ENCODE measurements around the gene IDUA. TPM values are rescaled to one million over a fixed set of nuclear protein-coding genes. Genes with fewer than 3 reads are reported as not detected.

IDUA gene
- total RNA-seq, 1 donor from 2014 or later = 46.0 TPM

DNA sequence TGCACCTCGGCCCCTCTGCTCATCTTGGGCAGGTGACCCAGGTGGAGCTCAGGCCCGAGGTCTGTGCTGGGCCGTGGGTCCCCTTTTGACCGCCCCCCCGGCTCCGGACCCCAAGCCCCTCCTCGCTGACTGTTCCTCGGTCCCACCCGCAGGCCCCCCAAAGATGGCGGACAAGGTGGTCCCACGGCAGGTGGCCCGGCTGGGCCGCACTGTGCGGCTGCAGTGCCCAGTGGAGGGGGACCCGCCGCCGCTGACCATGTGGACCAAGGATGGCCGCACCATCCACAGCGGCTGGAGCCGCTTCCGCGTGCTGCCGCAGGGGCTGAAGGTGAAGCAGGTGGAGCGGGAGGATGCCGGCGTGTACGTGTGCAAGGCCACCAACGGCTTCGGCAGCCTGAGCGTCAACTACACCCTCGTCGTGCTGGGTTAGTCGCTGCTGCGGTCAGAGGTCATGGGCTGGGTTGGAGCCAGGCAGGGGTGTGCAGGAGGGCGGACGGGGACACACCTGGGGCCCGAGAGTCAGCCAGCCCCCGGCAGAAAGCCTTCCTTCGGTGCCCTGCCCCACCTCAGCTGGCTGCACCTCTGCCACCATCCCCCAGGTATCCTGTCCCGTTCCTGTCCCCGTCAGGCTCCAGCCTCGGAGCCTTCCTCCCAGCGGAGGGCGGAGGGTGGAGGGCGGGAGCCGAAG is 35.4 kb downstream of the IDUA start:
- Mint-ChIP-seq H3K9me3 (ENCODE audit: low read depth) (no peaks in the 10 kb centered on the region), H3K36me3 (ENCODE audit: low read depth) (peaks cover 8% of the 10 kb centered on the region), H3K27me3 (ENCODE audit: low read depth) (no peaks in the 10 kb centered on the region), H3K27ac (ENCODE audit: unreplicated experiment) (no peak overlapping the region), H3K4me3 (ENCODE audit: unreplicated experiment) (no peak overlapping the region), H3K4me1 (ENCODE audit: low read depth) (peaks cover 6% of the 10 kb centered on the region)
- no peak for DNase-seq (ENCODE audit: low spot score)
- TF ChIP-seq, protein P1, sequence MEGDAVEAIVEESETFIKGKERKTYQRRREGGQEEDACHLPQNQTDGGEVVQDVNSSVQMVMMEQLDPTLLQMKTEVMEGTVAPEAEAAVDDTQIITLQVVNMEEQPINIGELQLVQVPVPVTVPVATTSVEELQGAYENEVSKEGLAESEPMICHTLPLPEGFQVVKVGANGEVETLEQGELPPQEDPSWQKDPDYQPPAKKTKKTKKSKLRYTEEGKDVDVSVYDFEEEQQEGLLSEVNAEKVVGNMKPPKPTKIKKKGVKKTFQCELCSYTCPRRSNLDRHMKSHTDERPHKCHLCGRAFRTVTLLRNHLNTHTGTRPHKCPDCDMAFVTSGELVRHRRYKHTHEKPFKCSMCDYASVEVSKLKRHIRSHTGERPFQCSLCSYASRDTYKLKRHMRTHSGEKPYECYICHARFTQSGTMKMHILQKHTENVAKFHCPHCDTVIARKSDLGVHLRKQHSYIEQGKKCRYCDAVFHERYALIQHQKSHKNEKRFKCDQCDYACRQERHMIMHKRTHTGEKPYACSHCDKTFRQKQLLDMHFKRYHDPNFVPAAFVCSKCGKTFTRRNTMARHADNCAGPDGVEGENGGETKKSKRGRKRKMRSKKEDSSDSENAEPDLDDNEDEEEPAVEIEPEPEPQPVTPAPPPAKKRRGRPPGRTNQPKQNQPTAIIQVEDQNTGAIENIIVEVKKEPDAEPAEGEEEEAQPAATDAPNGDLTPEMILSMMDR (IDR thresholded peaks at IDR 0.05) = no peak

DNA sequence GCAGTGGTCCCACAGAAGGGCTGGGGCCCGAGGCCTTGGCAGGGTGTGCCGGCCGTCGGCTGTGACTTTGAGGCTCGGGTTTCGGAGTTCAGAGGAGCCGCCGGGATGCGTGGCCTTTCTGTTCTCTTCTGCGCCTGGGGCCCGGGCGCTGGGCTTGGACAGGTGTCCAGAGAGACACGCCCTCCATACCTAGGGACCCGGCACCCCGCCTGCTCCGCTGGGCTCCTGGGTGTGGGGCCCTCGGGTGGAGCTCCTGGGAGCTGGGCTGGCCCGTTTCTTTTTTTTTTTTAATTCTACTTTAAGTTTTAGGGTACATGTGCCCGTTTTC is 35.9 kb downstream of the IDUA start:
- no peak overlapping the region for H3K4me3 Mint-ChIP-seq (ENCODE audit: unreplicated experiment)
- no peak overlapping the region for H3K27ac Mint-ChIP-seq (ENCODE audit: unreplicated experiment)
- no peaks in the 10 kb centered on the region for H3K9me3 Mint-ChIP-seq (ENCODE audit: low read depth)
- H3K36me3 Mint-ChIP-seq (ENCODE audit: low read depth) = peaks cover 8% of the 10 kb centered on the region
- H3K27me3 Mint-ChIP-seq (ENCODE audit: low read depth) = no peaks in the 10 kb centered on the region
- no peak for DNase-seq (ENCODE audit: low spot score)
- H3K4me1 Mint-ChIP-seq (ENCODE audit: low read depth) = peaks cover 8% of the 10 kb centered on the region
- TF ChIP-seq, protein P1 (IDR thresholded peaks at IDR 0.05) = no peak

DNA sequence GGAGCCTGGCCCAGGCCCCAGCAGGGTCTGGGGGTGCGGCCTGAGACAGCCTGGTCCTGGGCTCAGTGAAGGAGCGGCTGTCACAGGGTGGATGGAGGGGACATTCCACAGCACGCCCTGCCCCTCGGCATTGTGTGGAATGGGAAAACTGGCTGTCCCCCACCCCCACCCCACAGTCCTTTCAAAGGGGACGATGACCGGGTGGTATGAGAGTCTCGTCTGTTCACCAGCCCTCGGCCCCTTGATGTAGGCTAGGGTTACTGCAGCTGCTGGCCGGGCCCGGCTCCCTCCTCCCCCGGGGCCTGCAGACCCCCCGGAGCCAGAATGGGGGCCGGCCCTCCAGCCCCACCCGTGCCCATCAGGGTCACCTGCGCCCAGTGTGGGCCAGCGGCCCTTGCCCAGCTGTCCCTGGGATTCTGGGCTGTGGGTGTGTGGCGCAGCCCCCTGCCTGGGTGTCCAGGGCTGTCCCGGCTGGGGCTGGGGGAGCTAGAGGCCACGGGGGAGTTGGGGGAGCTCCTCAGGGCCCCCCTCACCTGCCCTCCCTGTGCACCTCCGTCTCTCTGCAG is 36.3 kb downstream of the IDUA start:
- no peak overlapping the region for H3K4me3 Mint-ChIP-seq (ENCODE audit: unreplicated experiment)
- DNase-seq (ENCODE audit: low spot score) = no peak
- H3K27me3 Mint-ChIP-seq (ENCODE audit: low read depth) = no peaks in the 10 kb centered on the region
- no peak overlapping the region for H3K27ac Mint-ChIP-seq (ENCODE audit: unreplicated experiment)
- no peaks in the 10 kb centered on the region for H3K9me3 Mint-ChIP-seq (ENCODE audit: low read depth)
- H3K4me1 Mint-ChIP-seq (ENCODE audit: low read depth) = peaks cover 8% of the 10 kb centered on the region
- TF ChIP-seq, protein P1 (IDR thresholded peaks at IDR 0.05) = no peak
- H3K36me3 Mint-ChIP-seq (ENCODE audit: low read depth) = peaks cover 8% of the 10 kb centered on the region

DNA sequence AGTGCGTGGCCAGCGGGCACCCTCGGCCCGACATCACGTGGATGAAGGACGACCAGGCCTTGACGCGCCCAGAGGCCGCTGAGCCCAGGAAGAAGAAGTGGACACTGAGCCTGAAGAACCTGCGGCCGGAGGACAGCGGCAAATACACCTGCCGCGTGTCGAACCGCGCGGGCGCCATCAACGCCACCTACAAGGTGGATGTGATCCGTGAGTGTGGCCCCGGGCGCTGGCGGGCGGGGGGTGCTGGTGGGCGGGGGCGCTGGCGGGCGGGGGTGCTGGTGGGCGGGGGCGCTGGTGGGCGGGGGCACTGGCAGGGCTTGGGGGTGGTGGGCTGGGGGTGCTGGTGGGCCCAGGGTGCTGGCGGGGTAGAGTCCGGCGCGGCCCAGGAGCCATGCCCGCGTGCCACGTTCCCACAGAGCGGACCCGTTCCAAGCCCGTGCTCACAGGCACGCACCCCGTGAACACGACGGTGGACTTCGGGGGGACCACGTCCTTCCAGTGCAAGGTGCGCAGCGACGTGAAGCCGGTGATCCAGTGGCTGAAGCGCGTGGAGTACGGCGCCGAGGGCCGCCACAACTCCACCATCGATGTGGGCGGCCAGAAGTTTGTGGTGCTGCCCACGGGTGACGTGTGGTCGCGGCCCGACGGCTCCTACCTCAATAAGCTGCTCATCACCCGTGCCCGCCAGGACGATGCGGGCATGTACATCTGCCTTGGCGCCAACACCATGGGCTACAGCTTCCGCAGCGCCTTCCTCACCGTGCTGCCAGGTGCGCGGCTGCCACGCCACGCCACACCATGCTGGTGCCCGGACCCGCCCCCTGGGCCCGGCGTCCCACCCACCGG is 37.3 kb downstream of the IDUA start:
- H3K4me1 Mint-ChIP-seq (ENCODE audit: low read depth) = peaks cover 4% of the 10 kb centered on the region
- TF ChIP-seq, protein P1 (IDR thresholded peaks at IDR 0.05) = no peak
- no peak overlapping the region for H3K27ac Mint-ChIP-seq (ENCODE audit: unreplicated experiment)
- DNase-seq (ENCODE audit: low spot score) = no peak
- no peaks in the 10 kb centered on the region for H3K27me3 Mint-ChIP-seq (ENCODE audit: low read depth)
- no peaks in the 10 kb centered on the region for H3K9me3 Mint-ChIP-seq (ENCODE audit: low read depth)
- H3K36me3 Mint-ChIP-seq (ENCODE audit: low read depth) = peaks cover 8% of the 10 kb centered on the region
- H3K4me3 Mint-ChIP-seq (ENCODE audit: unreplicated experiment) = no peak overlapping the region

DNA sequence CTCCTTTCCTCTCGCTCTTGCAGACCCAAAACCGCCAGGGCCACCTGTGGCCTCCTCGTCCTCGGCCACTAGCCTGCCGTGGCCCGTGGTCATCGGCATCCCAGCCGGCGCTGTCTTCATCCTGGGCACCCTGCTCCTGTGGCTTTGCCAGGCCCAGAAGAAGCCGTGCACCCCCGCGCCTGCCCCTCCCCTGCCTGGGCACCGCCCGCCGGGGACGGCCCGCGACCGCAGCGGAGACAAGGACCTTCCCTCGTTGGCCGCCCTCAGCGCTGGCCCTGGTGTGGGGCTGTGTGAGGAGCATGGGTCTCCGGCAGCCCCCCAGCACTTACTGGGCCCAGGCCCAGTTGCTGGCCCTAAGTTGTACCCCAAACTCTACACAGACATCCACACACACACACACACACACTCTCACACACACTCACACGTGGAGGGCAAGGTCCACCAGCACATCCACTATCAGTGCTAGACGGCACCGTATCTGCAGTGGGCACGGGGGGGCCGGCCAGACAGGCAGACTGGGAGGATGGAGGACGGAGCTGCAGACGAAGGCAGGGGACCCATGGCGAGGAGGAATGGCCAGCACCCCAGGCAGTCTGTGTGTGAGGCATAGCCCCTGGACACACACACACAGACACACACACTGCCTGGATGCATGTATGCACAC is 38.2 kb downstream of the IDUA start:
- peaks cover 8% of the 10 kb centered on the region for H3K36me3 Mint-ChIP-seq (ENCODE audit: low read depth)
- H3K4me1 Mint-ChIP-seq (ENCODE audit: low read depth) = peaks cover 4% of the 10 kb centered on the region
- no peaks in the 10 kb centered on the region for H3K27me3 Mint-ChIP-seq (ENCODE audit: low read depth)
- TF ChIP-seq, protein P1 (IDR thresholded peaks at IDR 0.05) = no peak
- DNase-seq (ENCODE audit: low spot score) = no peak
- H3K4me3 Mint-ChIP-seq (ENCODE audit: unreplicated experiment) = no peak overlapping the region
- H3K27ac Mint-ChIP-seq (ENCODE audit: unreplicated experiment) = no peak overlapping the region
- no peaks in the 10 kb centered on the region for H3K9me3 Mint-ChIP-seq (ENCODE audit: low read depth)
